ENCODE results near the gene OCA2.
"Not testable (repeated sequence)": the region's sequence is repeated elsewhere in the genome, so short reads cannot be mapped to it uniquely, and the experiment has no call there.

Gene OCA2

DNA sequence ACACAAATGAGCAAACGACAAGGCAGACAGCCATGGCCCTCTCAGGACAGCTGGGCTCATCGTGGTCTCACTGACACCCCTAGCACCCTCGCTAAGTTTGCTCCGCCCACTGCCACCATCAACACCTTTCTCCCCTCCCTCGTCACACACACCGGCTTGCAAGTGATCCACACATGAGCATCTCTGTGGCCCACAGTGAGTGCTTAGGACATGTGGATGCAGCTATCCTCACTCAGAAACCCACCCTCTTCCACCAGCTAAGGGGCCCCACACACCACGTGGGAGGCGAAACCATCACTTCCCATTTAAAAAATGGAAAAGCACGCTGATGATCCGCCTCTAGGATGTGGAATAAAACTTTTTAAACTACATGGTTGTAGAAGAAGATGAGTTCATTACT, 105.6 kb downstream of the OCA2 start:
- DNase-seq = no peak

DNA sequence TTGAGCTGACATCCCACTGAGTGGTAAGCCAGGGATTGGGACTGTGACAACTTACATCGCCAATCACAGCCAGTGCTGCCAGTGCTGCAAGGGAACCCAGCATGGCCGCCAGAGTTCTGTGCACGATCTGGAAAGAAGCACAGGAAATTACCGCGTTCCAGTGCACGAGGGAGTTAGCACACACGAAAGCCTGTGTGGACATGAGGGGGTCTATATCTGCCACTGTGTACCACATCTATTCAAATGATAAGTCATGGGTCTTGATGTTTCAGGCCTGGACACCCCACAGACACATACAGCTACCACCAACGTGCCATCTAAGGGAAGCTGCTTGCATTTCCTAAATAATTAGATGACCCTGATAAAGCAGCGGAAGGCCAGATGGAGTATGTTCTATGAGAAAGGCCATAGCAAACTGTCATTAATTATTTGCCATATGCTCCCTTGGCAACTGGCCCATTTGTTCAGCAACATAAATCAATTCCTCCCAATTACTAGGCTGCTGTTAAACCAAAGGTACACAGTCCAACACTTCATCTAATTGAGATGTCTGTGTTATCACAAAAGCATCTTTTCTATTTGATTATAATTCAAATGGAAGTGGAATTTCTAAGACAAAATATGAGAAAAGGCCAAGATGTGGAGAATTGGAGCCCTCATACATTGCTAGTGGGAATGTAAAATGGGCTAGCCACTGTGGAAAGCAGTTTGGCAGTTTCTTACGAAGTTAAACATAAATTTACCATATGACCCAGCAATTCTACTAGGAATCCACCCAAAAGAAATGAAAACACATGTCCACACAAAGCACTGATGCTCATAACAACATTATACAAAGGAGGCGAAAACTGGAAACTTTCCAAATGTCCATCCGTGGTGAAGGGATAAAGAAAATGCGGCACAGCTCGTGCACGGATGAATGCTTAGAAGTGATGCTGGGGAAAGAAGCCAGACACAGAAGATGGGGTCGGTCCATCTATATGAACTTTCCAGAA, 108.3 kb downstream of the OCA2 start:
- no peak for DNase-seq

DNA sequence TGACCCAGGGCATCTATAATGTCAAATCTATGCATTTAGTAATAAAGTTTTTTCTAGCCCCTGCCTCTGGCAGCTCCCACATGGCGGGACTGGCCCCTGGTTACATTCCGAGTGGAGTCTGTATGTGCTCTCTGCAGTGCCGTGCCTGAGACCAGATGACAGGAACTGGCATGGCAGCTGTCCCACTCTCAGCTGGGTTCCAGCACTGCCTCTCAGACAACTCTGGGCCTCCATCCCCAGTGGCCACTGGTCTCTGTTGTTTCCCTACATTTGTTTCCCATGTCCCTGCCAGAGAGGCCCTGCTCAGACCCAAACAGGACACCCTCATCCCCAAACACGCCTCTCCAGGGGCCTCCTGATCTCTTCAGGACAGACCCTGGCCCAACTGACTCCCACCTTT, 109.3 kb downstream of the OCA2 start:
- DNase-seq = no peak

DNA sequence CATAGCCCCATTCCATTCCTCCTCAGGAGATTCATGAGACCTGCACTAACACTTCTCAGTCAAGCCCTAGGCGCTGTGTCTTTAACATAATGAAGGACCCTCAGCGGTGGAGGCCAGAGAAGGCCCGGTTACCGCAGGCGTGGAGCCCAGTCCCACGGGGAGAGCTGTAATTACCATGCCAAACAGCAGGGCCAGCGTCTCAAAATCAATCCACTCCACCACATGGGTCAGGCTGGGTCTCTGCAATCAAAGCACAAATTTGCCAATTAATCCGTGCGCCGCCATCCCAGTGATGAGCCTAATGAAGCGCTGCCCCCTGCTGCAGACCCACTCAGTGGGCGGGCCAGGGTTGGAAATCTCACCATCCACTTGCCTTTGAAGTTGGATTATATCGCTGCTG, 109.7 kb downstream of the OCA2 start:
- DNase-seq = no peak

DNA sequence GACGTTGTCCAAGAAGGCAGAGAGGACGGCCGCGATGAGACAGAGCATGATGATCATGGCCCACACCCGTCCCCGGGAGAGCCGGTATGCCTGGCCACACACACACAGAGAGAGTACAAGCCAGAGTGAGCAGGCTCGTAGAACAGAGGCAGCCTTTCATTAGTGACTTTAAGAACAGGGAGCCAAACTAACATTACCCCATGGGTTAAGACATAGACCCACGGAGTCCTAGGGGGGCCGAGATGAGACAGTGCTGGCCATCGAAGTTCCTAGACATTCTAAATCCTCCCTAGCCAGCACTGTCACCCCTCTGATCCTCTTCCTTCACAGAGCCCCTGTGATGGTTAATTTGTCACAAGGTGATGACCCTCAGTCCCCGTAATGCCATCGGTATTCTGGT, 114.0 kb downstream of the OCA2 start:
- DNase-seq = no peak

DNA sequence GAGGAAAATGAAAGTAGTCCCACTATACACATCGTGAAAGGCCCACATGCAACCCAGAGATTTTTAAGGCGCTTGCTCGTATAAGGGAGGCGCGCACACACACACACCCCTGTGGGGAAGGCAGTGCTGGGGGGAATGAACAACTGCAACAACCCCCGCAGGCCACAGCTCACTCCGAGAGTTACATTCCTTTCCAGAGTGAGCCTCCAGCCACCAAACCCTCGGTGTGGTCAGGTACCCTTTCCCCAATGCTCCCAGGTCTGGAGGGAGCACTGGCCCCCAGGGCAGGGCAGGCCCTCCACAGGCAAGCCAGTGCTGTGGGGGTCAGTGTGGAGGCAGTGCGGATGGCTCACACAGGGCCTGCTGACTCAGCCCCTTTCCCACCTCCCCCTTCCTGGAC, 115.6 kb downstream of the OCA2 start:
- no peak for DNase-seq

DNA sequence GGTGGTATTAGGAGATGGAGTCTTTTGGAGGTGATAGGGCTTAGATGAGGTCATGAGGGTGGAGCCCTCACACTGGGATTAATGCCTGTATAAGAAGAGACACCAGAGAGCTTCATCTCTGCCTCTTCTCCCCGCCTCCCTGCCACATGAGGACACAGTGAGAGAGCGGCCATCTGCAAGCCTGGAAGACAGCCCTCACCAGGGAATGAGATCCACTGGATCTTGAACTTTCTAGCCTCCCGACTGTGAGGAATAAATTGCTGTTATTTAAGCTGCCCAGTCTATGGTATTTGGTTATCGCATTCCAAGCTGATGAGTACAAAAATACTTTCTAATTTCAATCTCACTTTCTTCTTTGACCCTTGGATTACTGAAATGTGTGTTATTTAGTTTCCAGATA, 121.4 kb downstream of the OCA2 start:
- DNase-seq = no peak

DNA sequence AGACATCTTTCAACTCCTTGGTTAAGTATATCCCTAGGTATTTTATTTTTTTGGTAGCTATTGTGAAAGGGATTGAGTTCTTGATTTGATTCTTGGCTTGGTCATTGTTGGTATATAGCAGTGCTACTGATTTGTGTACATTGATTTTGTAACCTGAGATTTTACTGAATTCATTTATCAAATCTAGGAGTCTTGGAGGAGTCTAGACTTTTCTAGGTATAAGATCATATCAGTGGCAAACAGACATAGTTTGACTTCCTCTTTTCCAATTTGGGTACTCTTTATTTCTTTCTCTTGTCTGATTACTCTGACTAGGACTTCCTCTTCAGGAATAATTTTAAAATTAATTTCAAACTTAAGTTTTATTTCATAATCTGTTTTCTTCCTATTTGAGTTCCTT, 125.2 kb downstream of the OCA2 start:
- DNase-seq = no peak

DNA sequence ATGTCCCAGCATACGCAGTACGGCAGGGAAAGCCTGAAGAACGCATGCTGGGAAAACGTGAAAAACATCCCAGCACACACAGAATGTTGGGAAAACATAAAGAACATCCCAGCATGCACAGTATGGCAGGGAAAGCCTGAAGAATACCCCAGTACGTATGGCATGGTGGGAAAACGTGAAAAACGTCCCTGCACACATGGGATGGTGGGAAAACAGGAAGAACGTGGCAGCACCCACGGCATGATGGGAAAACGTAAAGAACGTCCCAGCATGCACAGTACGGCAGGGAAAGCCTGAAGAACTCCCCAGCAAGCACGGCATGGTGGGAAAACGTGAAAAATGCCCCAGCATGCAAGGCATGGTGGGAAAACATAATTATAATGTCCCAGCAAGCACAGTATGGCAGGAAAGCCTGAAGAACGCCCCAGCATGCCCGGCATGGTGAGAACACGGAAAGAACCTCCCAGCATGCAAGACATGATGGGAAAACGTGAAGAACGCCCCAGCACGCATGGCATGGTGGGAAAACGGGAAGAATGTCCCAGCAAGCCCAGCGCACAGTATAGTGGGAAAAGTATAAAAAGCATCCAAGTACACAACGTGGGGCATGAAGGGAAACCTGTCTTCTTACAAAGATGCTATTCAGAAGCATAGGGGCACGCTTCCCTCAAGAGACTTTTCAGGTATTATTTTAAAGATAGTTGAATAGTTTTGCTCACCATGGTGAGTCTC, 128.3 kb downstream of the OCA2 start:
- no peak for DNase-seq

DNA sequence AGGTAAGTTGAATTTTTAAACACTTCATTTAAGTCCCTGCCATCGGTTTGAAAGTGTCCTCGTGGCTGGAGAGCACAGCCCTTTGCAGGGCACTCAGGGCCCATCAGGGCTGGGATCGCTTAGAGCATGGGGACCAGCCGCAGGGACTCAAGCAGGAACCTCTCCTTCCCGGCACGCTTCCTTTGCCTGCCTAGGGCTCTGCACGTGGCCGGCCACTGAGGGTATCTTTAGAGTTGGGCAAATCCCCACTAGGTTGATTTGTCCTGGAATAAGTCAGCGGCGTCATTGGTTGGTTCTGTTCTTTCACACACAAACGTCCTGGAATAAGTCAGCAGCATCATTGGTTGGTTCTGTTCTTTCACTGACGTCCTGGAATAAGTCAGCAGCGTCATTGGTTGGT, 131.6 kb downstream of the OCA2 start:
- no peak for DNase-seq

DNA sequence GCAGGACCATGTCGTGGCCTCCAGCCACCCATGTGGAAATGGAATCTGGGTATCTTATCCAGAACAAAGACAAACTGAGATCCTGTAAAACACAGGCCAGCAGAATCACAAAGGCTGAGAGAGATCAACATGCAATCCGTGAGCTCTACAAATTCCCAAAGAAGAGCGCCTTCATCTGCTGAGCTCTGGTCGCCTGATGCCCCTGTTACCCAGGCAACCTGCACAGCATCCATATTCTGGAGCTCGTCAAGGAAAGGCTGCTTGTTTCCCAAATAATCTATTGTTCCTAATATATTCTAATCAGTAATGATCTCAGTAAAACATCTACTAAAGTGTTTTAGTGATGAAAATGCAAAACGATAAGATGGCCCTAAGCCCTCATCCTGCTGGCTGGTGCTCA, 133.6 kb downstream of the OCA2 start:
- no peak for DNase-seq

DNA sequence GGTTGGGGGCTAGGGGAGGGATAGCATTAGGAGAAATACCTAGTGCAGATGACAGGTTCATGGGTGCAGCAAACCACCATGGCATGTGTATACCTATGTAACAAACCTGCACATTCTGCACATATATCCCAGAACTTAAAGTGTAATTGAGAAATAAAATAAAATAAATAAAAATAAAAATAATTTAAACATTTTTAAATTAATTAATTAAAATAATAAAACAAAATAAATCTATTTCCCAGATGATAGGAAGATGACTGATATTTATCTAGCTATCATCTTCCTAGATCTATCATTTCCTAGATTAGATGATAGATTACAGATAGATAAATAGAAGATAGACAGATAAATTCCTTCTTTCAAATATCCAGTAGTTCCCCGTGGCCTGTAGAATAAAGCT, 137.3 kb downstream of the OCA2 start:
- DNase-seq = no peak

DNA sequence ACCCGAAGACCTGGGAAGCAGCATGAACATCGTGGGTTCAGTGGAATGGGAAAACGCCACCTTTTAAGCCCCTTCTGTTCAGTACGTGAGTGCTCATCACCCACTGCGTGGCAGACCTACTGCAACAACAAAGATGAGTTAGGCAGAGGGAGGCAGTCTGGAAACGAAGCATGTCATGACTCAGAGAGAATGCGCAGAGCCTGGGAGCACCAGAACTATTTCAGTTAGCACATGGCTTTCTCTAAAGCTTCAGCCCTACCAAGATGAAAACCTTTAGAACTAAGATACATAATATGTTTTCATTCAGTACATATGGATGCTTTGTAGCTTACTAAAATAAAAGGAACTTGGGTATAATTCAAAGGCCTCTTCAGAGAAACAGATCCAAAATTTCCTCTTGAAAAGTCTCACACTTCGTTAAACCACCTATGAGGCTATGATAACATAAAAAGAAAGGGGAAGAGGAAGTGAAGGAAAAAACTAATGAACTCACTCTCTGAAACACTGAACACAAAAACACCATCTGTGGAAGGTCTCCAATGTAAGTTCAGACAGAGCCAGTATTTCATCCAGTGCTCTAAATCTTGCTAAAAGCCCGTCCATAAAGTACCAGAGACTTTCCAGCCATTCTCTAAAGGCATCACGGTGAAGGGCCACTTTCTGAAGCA, 140.1 kb downstream of the OCA2 start:
- DNase-seq = no peak

DNA sequence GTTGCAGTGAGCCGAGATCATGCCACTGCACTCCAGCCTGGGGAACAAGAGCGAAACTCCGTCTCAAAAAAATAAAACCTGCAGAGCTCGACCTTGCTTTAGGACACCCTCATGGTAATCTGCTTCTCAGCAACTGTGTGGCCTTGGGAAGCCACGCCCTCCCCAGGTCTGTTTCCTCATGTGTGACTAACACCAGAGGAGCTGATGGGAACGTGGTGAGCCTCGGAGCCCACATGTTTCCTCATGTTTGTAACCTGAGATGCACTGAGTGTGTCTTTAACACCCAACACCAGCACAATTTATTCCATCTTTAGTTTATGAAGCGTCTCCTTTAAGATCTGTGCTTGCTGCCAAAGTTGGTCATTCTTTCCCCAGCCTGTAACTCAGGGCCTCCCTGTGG, 142.8 kb downstream of the OCA2 start:
- DNase-seq = no peak

DNA sequence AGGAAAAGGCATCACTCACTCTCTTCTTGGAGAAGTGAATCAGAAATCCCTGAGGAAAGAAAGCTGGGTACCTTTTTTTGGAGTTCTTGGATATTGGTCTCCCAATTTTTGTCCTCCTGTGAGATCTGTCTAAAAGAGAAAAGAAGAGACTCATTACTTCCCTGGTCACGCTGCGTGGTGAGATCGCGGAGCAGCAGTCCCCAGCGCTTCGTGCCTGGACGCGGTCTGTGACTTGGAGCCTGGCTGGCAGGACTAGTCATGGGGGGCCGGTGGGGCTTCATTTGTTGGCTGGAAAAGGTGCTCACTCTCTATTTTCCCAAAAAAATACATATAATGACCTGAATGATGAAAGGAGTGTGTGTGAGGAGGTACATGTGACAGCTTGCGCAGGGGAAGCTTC, 144.0 kb downstream of the OCA2 start:
- no peak for DNase-seq

DNA sequence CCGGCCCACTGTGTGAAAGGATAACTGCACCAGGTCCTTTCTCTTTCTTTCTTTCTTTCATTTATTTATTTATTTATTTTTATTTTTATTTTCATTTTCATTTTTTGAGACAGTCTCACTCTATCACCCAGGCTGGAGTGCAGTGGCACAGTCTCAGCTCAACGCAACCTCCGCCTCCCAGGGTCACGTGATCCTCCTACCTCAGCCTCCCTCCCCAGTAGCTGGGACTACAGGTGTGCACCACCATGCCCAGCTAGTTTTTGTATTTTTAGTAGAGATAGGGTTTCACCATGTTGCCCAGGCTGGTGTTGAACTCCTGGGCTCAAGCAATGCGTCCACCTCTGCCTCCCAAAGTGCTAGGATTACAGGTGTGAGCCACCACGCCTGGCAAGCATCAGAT, 146.5 kb downstream of the OCA2 start:
- DNase-seq = not testable (repeated sequence)

DNA sequence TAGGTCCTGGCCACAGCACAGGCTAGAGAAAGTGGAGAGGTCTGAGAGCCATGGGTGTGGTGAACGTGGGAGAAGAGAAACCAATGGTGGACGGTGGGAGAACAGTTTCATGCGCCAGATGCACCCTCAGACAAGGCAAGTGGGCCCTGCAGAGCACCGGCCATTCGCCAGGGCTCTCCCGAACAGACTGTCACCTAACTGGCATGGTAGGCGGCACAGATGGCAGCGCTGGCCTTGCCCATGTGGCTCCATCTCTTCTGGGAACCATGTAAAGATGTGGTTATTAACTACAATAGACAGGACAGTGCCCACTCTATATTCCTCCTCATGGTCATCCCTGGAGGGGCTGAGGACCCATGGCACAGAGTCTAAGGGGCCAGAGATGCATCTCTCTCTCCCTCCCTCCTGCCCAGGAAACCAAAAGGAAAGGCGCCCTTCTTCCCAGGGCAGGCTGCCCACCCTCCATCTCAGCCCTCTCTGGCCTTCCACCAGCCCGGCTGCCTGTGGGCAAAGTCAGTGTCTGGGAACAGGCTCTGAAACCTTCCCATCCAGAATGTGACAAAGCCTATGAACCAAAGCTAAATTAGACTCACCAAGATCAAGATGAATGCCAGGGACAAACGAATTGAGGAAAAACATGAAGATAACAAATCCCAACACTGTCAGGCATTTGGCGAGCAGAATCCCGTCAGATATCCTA, 147.8 kb downstream of the OCA2 start:
- no peak for DNase-seq

DNA sequence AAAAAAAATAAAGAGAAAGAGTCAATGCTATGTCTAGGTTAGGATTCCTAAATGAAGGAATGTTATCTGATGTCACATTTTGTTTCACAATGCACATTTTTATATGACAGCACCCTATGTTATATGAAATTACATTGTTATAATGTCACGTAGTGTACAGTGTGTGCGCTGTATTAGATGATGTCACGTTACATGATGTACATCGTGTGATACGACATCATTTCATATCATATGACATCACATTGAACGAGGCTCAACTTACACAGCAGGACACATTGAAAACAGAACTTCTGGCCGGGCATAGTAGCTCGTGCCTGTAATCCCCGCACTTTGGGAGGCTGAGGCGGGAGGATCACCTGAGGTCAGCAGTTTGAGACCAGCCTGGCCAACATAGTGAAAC, 150.0 kb downstream of the OCA2 start:
- no peak for DNase-seq

DNA sequence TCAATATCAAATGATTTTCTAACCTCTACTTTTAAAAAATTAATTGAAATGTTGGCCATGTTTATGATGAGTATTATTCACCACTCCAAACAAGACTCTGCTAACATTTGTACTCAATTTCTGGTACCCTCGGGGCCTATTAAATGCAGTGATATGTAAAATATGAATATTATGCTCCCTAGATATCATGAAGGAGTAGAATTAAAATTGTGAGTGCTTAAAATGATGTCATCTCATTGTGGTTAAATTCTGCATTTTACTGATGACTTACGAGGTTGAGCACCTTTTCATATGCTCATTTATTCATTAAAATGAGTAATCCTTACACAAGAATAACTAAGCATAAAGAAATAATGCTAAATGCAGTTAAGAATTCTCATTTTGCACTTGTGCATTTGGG, 159.9 kb downstream of the OCA2 start:
- no peak for DNase-seq

DNA sequence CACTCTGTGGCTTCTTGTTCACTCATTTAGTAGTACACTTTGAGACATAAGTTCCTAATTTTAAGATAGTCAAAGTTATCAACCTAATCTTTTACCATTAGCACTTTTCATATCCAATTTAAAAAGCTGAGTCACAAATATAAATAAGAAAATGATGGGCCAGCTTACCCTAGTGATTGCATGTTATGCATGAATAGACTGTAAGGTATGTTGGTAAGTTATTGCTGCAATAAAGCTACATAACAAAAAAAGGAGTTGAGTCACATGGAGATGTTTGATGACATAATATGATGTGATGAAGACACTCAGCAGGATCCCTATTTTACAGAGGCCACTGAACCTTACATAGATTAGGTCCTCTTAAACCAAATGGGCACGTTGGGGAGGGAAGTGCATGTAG, 161.3 kb downstream of the OCA2 start:
- DNase-seq = no peak

DNA sequence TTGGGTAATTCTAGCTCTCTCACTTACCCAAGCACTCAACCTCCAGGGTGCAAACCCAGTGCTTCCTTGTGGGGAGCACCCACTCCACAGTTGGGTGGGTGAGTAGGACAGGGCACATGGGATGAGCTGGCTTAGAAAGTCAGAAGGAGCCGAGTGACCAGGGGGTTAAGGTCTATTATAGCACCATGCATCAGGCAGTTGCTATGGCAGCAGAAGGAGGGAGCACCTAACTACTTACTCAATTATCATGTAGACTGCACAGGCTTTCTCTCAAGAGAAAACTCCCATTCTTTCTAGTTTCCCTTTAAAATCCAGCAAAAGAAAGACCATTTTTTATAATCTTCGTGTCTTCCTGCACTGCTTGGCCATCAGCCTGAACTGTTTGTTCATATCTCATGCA, 163.0 kb downstream of the OCA2 start:
- no peak for DNase-seq

DNA sequence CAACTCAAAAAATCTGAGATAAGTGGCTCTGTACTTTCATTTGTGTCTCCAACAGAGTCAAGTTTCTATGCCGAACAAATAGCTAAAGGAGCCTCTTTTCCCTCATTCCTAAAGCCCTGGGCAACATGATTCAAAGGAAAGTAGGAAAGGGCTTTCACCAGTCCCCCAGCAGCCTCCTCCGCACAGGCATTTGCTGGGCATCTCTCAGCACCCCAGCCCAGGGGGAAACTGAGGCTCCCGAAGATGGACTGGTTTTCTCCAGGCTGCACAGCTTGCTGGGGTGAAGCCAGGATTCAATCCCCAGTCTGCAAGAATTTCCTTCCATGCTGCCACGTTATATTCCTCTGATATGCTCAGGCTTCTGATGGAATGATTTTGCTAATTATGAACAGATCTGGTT, 163.8 kb downstream of the OCA2 start:
- DNase-seq = no peak

DNA sequence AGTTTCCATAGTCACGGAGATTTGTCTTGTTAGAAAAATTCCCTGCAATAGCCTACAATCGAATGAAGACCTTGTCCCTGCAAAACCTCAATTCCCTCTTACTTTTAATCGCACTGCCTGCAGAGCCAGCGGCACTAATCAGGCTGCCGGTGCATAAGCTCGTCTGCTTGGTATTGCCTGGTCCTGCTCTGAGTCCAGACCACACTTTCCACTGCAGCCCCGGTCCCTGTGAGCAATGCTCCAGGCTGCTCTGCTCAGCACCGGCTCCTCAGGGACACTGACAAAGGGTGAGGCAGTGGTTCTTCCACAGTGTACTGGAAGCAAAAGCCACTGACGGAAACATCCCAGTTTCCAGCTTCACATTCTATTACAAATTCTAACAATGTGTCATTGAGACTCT, 164.3 kb downstream of the OCA2 start:
- DNase-seq = no peak
